GM18499 (cell line): ENCODE measurements around the gene NT5C3A.

ENCODE experiments used
- ATAC-seq: cut with Tn5 transposase; IDR thresholded peaks from one replicate; pipeline ENCODE4 v1.9.1; 2021; ENCODE audit warnings: moderate number of reproducible peaks; ENCODE audit not compliant: insufficient read depth, unreplicated experiment

NT5C3A gene

DNA sequence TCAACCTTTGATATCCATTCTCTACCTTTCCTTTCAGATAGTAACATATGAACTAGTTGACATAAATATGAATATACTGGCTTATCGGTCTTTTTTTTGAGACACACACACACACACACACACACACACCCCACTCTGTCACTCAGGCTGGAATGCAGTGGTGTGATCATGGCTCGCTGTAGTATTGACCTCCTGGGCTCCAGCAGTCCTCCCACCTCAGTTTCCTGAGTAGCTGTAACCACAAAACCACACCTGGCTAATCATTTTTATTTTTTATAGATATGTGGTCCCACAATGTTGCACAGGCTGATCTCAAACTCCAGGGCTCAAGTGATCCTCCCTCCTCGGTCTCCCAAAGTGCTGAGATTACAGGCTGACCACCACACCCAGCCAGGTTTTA is 14.2 kb upstream of the NT5C3A start:
- ATAC-seq = no peak

DNA sequence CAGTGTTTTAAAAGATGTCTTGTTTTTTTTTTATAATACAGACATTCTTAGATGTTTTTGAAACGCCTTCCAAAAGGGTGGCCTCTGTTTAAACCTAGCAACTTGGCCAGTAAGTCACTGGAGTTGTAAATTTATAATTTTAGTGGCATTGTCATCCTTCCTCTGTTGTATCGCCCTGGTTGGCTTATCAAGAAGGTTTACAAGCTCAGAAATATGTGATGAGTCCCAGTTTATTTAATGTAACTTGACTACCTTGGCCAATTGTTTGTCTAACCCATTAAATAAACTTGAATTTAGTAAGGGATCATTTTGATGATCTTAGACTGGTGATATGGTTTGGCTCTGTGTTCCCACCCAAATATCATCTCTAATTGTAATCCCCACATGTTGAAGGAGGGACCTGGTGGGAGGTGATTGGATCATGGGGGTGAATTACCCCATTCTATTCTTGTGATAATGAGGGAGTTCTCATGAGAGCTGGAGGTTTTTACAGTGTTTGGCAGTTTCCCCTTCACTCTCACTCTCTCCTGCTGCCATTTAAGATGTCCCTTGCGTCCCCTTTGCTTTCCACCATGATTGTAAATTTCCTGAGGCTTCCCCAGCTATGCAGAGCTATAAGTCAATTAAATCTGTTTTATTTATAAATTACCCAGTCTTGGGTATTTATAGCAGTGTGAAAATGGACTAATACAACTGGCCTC is 13.4 kb upstream of the NT5C3A start:
- ATAC-seq = no peak

DNA sequence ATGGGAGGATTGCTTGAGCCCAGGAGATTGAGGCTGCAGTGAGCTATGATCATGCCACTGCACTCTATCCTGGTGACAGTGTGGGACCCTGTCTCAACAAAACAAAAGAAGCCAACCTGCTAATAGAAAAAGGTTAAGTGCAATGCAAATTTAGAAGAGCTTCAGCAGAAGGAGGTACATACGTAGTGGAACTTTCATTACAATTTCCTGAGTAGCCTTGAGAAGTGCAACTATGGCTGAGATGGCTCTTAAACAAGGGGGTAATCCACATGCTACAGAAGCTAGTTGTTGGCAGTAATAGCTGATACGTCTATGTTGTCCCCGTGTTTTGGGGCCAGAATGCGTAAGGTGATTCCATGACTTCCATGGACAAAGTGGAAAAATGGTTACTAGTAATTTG is 10.7 kb upstream of the NT5C3A start:
- no peak for ATAC-seq

DNA sequence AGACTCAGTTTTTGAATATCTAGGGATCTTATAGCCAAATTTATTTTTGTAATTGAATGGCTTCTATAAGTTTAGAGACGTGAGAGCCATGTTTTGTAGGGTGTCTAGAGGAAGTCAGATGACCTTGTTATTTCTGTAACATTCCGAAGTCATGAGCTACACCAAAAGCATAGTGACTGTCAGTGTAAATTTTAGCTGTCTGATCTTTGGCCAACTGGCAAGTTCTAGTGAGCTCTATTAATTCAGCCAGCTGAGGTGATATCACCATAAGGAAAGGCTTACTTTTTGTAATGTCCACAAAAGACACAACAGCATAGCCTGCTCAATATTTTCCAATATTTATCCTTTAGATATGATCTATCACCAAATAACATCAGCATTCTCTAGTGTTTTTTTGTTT is 9.9 kb upstream of the NT5C3A start:
- no peak for ATAC-seq

DNA sequence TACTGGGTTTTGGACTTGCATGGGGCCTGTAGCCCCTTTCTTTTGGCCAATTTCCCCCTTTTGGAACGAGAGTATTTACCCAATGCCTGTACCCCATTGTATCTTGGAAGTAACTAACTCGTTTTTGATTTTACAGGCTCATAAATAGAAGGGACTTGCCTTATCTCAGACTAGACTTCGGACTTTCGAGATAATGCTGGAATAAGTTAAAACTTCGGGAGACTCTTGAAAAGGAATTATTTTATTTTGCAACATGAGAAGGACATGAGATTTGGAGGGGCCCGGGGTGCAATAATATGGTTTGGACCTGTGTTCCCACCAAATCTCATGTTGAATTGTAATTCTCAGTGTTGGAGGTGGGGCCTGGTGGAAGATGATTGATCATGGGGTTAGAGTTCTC is 8.3 kb upstream of the NT5C3A start:
- ATAC-seq = no peak

DNA sequence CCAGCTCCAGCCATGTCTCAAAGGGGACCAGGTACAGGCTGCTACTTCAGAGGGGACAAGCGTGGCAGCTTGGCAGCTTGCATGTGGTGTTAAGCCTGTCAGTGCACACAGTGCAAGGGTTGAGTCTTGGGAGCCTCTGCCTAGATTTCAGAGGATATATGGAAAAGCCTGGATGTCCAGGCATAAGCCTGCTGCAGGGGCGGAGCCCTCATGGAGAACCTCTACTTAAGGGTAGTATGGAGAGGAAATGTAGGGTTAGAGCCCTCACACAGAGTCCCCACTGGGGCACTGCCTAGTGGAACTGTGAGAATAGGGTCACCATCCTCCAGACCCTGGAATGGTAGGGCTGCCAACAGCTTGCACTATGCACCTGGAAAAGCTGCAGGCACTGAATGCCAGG is 7.7 kb upstream of the NT5C3A start:
- ATAC-seq = no peak

DNA sequence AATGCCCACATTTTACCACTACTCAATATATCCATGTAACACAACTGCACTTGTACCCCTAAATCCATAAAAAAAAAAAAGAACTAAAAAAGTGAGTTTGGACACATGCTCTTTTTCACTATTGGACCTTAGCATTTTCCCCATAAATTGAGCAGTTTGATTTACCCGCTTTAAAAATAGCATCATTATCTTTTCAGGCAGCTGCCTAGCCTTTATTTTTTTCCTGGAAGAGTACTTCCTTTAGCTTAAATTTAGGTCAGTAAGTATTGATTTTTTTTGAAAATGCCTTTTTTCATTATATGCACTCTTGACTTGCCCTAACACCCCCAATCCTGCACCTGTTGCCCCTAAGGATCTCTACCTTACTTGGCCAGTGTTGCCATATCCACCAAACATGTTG is 5.3 kb upstream of the NT5C3A start:
- no peak for ATAC-seq

DNA sequence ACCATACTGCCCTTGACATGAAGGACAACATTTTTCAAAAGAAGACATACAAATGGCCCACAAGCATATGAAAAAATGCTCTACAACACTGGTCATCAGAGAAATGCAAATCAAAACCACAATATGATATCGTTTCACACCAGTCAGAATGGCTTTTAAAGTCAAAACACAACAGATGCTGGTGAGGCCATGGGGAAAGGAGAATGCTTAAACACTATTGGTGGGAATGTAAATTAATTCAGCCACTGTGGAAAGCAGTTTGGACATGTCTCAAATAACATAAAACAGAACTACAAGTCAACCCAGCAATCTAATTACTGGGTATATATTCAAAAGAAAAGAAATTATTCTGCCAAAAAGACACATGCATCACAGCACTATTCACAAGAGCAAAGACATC is 4.2 kb upstream of the NT5C3A start:
- no peak for ATAC-seq

DNA sequence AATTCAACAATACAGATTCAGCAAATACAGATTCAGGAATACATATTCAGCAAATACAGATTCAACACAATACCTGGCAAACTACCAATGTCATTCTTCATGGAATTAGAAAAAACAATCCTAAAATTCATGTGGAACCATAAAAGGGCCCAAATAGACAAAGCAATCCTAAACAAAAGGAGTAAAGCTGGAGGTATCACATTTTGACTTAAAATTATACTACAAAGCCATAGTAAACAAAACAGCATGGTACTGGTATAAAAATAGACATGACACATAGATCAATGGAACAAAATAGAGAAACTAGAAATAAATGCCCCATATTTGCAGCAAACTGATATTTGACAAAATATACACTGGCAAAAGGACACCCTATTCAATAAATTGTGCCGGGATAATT is 3.4 kb upstream of the NT5C3A start:
- ATAC-seq = no peak

DNA sequence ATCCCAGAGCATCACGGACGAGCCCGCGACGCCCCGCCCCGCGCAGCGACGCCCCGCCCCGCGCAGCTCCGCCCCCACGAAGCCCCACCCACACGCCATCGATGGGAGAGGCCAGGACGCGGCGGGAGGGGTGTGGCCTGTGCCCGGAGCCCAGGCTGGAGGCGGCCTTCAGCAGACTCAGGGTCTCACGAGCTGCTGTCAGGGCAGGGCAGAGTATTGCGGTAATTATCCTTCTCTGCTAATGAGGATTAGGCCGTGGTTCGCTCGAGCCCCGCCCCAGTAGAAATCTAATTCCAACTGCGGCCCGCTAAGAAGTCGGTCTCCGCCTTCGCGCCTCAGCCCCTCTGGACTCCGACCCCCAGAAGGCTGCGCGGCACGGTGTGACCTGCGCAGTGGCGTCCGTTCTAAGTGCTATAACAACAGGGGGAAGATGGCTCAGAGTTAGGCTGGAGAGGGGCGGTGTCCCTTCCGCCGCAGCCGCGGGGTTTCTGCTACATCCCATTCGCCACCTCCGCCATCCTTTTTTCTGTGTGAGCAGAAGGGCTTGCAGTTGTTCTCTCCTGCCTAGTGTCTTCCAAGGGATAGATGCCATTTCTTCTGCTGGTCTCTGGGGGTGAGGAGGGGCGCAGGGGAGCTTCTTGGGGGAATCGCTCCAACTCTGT is 337 bp upstream of the NT5C3A start:
- ATAC-seq = peak; percentile 83

DNA sequence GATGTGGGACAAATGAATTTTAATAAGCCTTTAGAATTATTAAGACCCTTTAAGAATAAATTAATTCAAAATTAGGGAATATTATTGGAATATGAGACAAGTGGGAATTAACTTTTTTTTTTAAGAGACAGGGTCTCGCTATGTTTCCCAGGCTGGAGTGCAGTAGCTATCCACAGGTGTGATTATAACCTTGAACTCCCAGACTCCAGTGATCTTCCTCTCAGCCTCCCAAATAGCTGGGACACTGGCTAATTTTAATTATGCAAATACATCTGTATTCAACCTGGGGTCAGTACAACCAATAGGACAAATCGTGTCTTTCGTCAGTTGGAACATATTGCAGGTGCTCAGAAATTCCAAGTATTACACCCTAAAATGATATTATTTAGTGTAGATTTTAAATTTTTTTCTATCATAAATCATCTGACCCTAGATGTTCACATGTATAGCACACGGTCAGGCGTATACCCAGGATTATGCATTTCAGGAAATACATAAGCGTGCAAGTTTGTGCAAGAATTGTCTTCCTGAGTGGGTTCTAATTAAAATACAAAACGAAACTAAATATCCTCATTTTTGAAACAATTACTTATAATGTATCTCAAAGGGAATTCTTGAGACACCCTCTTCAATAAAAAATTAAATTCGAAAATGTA is 1.2 kb downstream of the NT5C3A start:
- no peak for ATAC-seq

DNA sequence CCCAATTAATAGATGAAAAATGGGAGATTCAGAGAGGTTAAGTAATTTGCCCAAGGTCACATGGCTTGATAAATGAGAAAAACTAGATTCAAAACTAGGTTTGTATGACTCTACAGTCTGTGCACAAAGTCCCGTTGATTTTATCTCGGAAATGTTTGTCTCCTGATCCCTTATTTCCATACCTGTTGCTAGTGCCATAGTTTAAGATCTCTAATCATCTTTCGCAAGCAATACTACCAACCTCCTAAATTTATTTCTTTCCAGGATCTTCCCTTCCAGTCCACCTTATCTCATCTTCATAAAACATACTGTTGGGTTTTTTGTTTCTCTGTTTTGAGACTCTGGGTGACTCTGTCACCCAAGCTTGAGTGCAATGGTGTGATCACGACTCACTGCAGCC is 2.9 kb downstream of the NT5C3A start:
- ATAC-seq = no peak

DNA sequence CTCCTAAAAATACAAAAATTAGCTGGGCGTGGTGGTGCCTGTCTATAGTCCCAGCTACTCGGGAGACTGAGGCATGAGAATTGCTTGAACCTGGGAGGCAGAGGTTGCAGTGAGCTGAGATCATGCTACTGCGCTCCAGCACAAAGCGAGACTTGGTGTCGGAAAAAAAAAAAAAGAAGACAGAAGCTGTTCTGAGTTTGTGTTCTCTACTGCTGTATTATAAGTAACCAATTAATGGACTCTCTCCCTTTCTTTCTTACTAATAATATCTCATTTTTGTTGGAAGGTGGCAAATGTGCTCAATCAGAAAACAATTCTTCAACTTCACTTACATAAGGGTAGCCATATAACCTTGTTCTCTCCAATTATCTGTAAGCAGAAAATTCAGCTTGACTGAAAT is 7.4 kb downstream of the NT5C3A start:
- ATAC-seq = no peak

DNA sequence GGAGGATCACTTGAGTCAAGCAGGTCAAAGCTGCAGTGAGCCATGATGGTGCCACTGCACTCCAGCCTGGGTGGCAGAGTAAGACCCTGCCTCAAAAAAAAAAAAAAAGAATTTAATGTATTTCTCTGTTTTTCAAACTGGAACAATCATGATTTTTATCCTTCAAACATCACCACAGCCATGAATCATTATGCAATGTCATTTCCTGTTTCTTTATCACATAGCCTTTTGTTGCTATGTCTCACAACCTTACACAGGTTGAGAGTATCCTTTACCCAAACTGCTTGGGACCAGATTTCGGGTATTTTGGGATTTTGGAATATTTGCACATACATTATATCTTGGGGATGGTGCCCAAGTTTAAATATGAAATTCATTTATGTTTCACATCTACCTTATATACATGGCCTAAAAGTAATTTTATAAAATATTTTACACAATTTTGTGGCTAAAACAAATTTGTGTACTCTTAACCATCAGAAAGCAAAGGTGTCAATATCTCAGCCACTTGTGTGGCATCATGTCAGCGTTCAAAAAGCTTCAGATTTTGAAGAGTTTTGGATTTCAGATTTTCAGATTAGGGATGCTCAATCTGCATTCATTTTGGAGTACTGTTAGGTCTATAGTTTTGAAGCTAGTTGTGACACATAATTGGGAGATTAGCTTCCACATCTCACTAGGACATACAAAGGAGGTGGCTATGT is 8.2 kb downstream of the NT5C3A start:
- no peak for ATAC-seq

DNA sequence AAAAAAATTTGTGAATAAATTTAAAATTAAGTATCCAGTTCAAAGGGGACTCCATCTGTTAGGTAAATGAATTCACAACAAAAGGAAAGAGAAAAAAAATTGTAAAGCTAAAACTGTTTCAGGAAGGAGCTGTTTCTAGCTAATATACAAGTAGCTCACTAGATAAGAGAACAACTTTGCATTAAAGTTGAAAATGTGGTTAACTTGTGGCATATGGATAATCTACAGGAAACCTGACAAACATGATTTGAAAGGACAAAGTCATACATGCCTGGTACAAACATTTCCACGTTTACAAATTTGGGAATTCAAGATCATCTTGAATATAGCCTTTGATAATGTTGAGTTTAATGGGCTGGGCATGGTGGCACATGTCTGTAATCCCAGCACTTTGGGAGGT is 8.9 kb downstream of the NT5C3A start:
- ATAC-seq = no peak

DNA sequence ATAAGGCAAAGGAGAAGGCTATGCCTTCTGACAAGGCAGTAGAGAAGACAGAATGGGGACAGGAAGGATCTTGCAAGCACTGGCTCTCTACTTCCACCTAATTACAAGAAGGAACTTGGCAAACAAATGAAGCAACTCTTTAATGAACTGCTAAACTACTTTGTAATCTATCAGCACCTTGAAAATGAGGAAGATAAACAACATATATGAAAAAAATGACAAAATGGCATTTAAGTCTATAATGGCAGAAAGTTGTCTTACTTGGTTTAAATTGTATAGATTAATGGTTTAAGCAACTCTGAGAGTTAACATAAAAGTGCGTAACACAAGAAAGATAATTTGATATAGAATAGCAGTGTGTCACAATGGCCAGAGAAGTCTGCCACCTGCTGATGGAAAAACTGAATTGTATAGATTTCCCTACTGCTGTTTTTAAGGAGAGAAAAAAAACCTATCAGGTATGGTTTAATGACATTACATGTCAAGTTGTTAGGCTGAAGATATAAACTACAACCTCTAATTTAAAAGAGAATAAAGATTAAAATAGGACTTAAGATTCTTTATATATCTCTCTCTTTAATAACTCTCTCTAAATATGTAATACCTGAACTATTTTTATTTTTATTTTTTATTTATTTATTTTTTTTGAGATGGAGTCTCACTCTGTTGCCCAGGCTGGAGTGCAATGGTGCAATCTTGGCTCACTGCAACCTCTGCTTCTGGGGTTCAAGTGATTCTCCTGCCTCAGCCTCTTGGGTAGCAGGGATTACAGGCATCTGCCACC is 11.8 kb downstream of the NT5C3A start:
- no peak for ATAC-seq

DNA sequence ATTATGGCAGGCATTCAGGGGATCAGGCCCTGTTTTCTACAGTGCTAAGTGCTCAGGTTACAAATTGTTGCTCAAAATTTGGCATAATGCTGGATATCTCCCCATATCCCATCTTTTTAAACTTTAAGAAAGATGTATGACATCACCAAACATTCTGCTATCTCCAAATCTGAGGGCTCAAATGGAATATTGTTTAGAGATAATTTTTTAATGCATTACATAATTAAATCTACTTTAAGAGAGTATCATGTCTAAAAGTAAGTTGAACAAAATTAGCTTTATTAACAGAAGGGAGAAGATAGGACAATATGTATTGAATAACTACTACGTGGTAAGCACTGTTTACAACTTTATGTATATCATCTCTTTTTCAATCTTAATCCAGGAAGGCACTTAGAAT is 13.9 kb downstream of the NT5C3A start:
- ATAC-seq = no peak

DNA sequence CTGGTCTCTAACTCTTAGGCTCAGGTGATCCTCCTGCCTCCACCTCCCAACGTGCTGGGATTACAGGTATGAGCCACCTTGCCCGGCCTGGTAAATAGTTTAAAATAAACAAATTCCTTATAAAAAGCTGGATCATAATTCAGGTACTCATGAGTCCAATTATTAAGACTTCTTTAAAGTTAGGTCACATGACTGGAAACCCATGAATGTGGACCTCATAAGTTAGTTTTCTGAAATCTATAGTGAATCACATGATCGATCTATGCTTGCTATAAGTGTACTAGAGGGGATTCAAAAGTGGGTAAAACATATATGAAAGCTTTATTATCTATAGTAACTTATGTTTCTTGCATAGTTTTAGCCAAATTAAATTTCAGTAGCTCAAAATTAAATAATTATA is 14.3 kb downstream of the NT5C3A start:
- ATAC-seq = no peak

DNA sequence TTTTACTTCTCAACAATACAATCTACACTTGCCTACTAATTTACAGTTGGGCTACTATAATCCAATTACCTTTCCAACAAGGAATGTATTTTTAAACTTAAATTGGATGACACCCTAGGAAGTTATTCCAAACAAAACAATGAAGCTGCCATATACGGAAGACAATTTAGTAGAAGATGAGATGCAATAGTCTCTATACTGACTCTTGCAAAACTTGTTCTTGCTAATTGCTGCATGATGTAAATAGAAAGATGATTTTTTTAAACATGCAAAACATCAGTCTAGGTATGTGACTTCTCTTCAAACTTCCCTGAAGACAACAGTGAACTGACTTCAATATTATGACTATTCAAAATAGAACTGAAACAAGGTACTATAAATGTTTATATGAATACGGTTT is 17.6 kb downstream of the NT5C3A start:
- ATAC-seq = peak; percentile 28

DNA sequence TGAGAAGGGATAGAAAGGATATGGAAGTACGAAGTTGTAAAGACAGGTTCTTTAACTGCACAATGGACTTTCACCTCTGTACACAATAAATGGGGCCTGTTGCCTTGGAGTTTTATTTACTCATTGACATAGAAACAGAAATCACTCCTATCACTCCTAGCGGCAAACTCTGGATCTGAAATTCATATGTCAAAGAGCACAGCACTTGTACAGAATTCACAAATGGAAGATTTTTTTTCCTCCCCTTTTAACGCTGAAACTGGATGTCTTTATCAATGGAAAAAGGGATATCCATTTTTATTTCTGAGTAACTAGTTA is 18.2 kb downstream of the NT5C3A start:
- ATAC-seq = no peak
